ENCODE data around the gene C11orf24. TPM values are rescaled to one million over a fixed set of nuclear protein-coding genes. Genes with fewer than 3 reads are reported as not detected.
A peak's percentile ranks its signal among the peaks of the same experiment; 100 is the strongest.

The C11orf24 gene
- total and polyA plus RNA-seq, 9 of the 15 experiments (the other 6 are each of a cell fraction or from before 2014, with no cell fraction given) = 2.0 to 65.2 (median 32.5) TPM

GRCh38 chr11:68266936-68267880, 4.6 kb downstream of the C11orf24 start (continued):
- TF ChIP-seq ESRRA (IDR thresholded peaks at IDR 0.05; ENCODE audit: borderline replicate concordance, low read depth) (peak; percentile 94), ZNF239 (CRISPR knock-in tag; IDR thresholded peaks at IDR 0.05) (peak; percentile 82; the same call in 1 of the 2 replicates), GTF2B (IDR thresholded peaks at IDR 0.05; ENCODE audit: extremely low read depth, insufficient read length) (no peak), HBP1 (CRISPR knock-in tag; IDR thresholded peaks at IDR 0.05) (peak; percentile 56), PATZ1 (CRISPR knock-in tag; IDR thresholded peaks at IDR 0.05; ENCODE audit: borderline replicate concordance) (no peak), GABPA (tag; conservative IDR thresholded peaks at IDR 0.05; ENCODE audit: low read depth) (peak; percentile 34), ZNF586 (CRISPR knock-in tag; conservative IDR thresholded peaks at IDR 0.05) (peak; percentile 83; the same call in 1 of the 2 replicates), MECOM (CRISPR knock-in tag; IDR thresholded peaks at IDR 0.05) (peak; percentile 80), TCF7 (IDR thresholded peaks at IDR 0.05; ENCODE audit: borderline replicate concordance) (no peak), ZNF79 (CRISPR knock-in tag; IDR thresholded peaks at IDR 0.05; ENCODE audit: low read depth) (peak; percentile 72), SRF (CRISPR knock-in tag; IDR thresholded peaks at IDR 0.05) (peak in 1 of 2 experiments; percentile 72; a peak in 1 of 4 replicates), ZNF589 (CRISPR knock-in tag; IDR thresholded peaks at IDR 0.05; ENCODE audit: low read depth) (peak; percentile 98), POLR3G (IDR thresholded peaks at IDR 0.05; ENCODE audit: extremely low read depth, insufficient read length, insufficient replicate concordance) (no peak), PTTG1 (tag; IDR thresholded peaks at IDR 0.05; ENCODE audit: low read depth) (peak; percentile 79), MAFG (tag; conservative IDR thresholded peaks at IDR 0.05) (0 out of 2 replicates have a peak, but pooled peaks have one; percentile 33), DMBX1 (CRISPR knock-in tag; IDR thresholded peaks at IDR 0.05; ENCODE audit: borderline replicate concordance) (peak; percentile 95), FOXJ2 (tag; IDR thresholded peaks at IDR 0.05) (peak; percentile 92), ZSCAN29 (IDR thresholded peaks at IDR 0.05) (no peak), VEZF1 (CRISPR knock-in tag; IDR thresholded peaks at IDR 0.05) (peak; percentile 60), ZNF41 (CRISPR knock-in tag; conservative IDR thresholded peaks at IDR 0.05) (peak; percentile 65; the same call in 1 of the 2 replicates), NRF1 (conservative IDR thresholded peaks at IDR 0.05 in 1 of 2, IDR thresholded peaks at IDR 0.05 in 1 of 2) (peak; percentile 48 to 62; a peak in 3 of 4 replicates)
